ENCODE results near the gene TADA1.

- TF ChIP-seq CTCF (IDR thresholded peaks at IDR 0.05; ENCODE audit: low read depth, low read length) (no peak), EZH2phosphoT487 (IDR thresholded peaks at IDR 0.05; ENCODE audit: low read depth) (no peak)
These were observed 32.9 kb upstream of the TADA1 start for GRCh38 chr1:166908942-166909341.

All from OCI-LY3 (cell line).